Urinary bladder (tissue), 4 donors: ENCODE measurements around the gene ELMO1. TPM values are rescaled to one million over a fixed set of nuclear protein-coding genes. Genes with fewer than 3 reads are reported as not detected.

Experiments
- DNase-seq: peaks from one replicate; pipeline ENCODE4 v3.0.0-alpha.2; 2015; ENCODE audit errors: extremely low spot score
- H3K27ac ChIP-seq: one replicate; pipeline ENCODE4 v1.5.1; 2013; ENCODE audit warnings: low read depth, mild to moderate bottlenecking, moderate library complexity
- H3K36me3 ChIP-seq: one replicate; pipeline ENCODE4 v1.6.1; 2013; ENCODE audit warnings: mild to moderate bottlenecking, moderate library complexity; ENCODE audit not compliant: insufficient read depth
- H3K4me1 ChIP-seq: one replicate; pipeline ENCODE4 v1.6.1; 2013; ENCODE audit warnings: mild to moderate bottlenecking, moderate library complexity; ENCODE audit not compliant: insufficient read depth
- H3K4me3 ChIP-seq: one replicate; pipeline ENCODE4 v1.5.1; 2013; ENCODE audit warnings: low read depth, low read length
- WGBS: extraction: QIAGEN DNeasy Blood & Tissue Kit; methylation state at CpG from one replicate; pipeline ENCODE4 v1.1.7; 2013; 5-methylcytosine and 5-hydroxymethylcytosine counted together
- polyA plus RNA-seq: library from polyadenylated mRNA; stranded (reverse); fragments of 200-250 nt; gene quantifications from one replicate; pipeline ENCODE4 v1.2.3, GENCODE V29; 2013
- total RNA-seq: library from RNA; depleted of rRNA; stranded (reverse); fragments of >200 nt; gene quantifications from one replicate; pipeline ENCODE4 v1.2.3, GENCODE V29; 2014
- donor health status: healthy with polysubstance abuse.
- donor health status: healthy.

Gene ELMO1
- total and polyA plus RNA-seq, 2 donors = 14.1 to 86.7 TPM

DNA sequence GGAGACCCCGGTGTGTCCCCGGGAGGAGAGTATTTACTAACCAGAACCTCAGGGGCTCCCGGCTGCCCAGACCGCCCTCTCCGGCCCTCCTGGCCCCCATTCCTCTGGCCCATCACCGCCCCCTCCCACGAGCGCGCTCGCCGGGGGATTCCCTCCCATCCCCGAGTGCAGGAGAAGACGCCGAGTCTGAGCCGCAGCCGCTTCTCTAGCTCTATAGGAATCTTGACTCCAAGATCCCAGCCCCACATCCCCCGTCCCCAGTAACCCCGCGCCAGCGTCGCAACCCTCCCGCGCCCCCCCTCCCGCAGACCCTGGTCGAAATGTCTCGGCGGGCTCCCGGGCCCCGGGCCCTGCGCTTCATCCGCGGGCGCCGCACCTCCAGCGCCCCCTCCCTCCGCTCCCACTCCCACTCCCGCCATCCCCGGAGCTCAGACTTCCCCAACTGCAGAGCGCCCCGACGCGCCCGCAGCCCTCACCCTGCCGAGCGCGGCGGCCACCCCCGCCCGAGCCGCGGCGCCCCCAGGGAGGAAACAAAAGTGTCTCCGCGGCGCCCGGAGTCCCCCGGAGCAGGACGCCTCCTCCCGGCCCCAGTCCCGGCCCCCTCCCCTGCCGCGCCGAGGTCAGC lies 541 bp downstream of the ELMO1 start:
- Histone ChIP-seq H3K27ac (peak overlapping the region; percentile 78), H3K36me3 (no peaks in the 10 kb centered on the region), H3K4me1 (no peaks in the 10 kb centered on the region), H3K4me3 (peak overlapping the region; percentile 82)
- WGBS = under 1% methylated on average over 63 of the region's 63 CpGs
- no peak for DNase-seq

DNA sequence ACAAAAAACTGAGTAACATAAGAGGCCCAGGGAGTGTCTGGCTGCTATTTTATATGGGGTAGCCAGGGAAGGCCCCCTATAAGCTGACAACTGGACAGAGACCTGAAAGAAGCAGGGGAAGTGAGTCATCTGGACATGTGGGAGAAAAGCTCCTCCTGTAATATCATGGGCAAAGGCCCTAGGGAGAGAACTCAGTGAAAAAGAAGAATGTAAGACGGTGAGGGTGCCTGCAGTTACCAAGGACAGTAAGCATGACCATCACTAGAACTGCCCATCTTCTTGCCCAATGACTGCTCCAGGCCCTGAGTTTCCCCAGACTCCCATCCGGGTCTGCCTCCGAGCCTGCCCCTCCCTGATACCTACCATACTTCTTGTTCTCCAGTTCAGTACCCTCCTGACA lies 2.3 kb downstream of the ELMO1 start:
- no peaks in the 10 kb centered on the region for H3K36me3 ChIP-seq
- no peaks in the 10 kb centered on the region for H3K4me1 ChIP-seq
- WGBS = 89% methylated on average over 3 of the region's 3 CpGs
- no peak overlapping the region for H3K4me3 ChIP-seq
- no peak overlapping the region for H3K27ac ChIP-seq
- DNase-seq = no peak

DNA sequence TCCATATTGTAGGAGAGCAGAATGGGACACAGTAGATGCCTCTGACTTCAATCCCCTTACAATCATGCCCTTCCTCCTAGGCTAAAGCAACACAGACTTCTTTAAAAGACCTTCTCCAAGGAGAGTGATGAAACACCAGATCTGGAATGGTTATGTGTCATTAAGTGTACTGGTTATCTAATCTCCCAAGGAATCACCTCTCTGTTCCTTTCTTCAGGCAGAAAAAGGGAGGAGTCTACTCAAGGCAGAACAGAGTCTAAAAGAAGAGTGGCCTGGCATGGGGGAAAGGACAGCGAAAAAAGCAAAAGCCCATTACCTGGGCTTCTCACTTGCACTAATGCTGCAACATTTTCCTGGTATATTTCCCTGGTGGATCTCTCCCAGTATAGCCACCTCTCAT lies 2.9 kb downstream of the ELMO1 start:
- H3K4me1 ChIP-seq = no peaks in the 10 kb centered on the region
- no peak for DNase-seq

DNA sequence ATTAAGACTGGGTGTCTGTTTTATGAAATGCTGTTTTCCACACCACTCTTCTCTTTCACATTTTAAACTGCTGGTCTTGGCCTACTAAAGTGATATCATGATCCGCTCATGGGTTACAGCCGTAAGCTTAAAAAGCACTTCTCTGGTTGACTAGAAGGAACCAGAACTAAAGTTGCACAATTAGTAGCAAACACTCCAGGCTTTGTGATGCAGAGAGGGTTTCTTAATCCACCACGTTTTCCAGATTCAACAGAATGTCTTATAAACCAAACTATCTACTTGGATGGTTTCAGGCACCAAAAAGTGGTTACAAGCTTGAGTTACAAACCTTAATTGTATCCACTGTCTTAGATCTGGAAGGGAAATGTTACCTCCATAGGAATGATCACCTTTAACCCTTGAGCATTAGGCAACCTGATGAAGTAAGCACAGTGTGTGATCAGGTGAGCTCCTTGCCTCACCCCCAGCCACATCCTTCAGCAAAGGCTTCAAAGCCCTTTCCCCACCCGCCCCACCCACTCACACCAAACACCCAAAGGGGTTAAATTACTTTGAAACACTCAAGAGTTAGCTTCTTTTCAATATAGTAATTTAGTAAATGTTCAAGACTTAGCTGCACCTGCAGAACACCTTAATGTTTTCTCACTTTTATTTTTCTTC lies 3.5 kb downstream of the ELMO1 start:
- Histone ChIP-seq H3K4me3 (no peak overlapping the region), H3K4me1 (no peaks in the 10 kb centered on the region), H3K36me3 (no peaks in the 10 kb centered on the region), H3K27ac (no peak overlapping the region)
- 69% methylated on average over 4 of the region's 4 CpGs for WGBS
- no peak for DNase-seq

More for the DNA sequence above, 2.9 kb downstream of the ELMO1 start:
- 97% methylated on average over 1 of the region's 1 CpG for WGBS
- no peaks in the 10 kb centered on the region for H3K36me3 ChIP-seq
- H3K27ac ChIP-seq = no peak overlapping the region
- H3K4me3 ChIP-seq = no peak overlapping the region

DNA sequence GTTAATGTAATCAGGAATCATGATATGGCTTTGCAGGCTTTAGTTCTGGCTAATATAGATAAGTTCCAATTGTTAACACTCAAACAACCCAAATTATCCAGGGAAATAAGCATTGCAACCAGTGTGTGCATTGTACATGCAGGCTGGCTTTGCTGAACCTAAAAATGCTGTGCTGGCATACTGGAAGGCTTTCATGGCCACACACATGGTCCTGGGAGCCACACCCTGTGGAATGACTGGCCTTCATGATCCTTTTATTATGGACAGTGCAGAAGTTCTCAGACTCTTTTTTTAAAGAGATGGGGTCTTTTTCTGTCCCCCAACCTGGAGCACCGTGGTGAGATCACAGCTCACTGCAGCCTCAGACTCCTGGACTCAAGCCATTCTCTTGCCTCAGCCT lies 5.0 kb downstream of the ELMO1 start:
- no peak overlapping the region for H3K27ac ChIP-seq
- no peaks in the 10 kb centered on the region for H3K4me1 ChIP-seq
- H3K36me3 ChIP-seq = no peaks in the 10 kb centered on the region
- WGBS = 69% methylated on average over 1 of the region's 1 CpG
- no peak for DNase-seq
- no peak overlapping the region for H3K4me3 ChIP-seq

DNA sequence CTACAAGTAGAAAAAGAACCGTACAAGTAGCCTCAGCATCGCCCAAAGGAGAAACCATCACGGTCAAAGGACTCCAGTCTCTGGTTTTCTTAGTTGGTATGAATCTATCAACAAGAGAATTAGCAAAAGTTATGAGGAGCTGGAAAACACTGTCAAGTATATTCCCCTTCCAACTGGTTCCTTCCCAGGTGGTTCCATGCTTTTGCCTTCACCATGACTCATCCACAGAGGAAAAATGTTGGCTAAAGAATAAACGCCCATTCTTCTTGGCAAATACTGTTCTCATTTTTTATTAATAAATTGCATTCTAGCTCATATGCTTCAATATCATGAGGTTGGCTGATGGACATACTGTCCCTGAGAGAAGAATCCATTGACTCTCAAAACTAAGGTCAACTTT lies 6.4 kb downstream of the ELMO1 start:
- no peak overlapping the region for H3K4me3 ChIP-seq
- no peak overlapping the region for H3K27ac ChIP-seq
- no peak for DNase-seq
- WGBS = 78% methylated on average over 4 of the region's 4 CpGs
- H3K4me1 ChIP-seq = no peaks in the 10 kb centered on the region
- no peaks in the 10 kb centered on the region for H3K36me3 ChIP-seq

DNA sequence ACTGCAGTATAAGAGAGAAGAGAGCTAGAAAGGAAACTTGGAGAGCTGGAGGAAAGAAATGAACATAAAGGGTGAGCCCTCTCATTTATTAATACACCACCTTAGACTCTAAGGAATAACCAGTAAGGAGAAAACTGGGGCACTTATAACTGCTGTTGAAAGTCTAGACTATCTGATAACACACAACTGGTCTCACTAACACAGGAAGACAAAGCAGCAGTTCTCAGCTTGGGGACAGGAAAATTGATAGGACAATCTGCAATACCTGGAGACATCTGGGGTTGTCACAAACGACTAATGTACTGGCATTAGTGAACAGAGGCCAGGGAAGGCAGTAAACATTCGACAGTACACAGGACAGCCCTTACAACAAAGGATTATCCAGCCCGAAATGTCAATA lies 6.8 kb downstream of the ELMO1 start:
- 50% methylated on average over 3 of the region's 3 CpGs for WGBS
- no peak overlapping the region for H3K4me3 ChIP-seq
- DNase-seq = no peak
- H3K27ac ChIP-seq = no peak overlapping the region
- H3K36me3 ChIP-seq = no peaks in the 10 kb centered on the region
- no peaks in the 10 kb centered on the region for H3K4me1 ChIP-seq

DNA sequence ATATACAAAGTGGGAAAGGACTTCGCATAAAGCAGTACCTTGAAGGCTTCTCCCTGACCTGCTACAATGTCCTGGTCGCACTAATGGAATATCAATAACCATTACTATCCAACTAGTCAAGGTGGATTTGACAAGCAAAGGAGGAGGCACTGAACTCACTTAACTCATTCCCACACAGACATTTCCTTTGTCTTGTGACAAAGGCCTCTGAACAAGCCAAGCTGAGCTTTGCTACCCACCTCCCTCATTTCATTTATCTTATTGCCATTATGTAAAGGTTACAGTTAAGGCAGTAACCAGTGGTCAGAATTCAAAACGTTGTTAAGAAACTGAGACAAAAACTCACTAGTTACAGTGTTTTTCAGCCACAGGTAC lies 7.3 kb downstream of the ELMO1 start:
- H3K27ac ChIP-seq = no peak overlapping the region
- DNase-seq = no peak
- 63% methylated on average over 3 of the region's 3 CpGs for WGBS
- no peaks in the 10 kb centered on the region for H3K36me3 ChIP-seq
- no peak overlapping the region for H3K4me3 ChIP-seq
- no peaks in the 10 kb centered on the region for H3K4me1 ChIP-seq

DNA sequence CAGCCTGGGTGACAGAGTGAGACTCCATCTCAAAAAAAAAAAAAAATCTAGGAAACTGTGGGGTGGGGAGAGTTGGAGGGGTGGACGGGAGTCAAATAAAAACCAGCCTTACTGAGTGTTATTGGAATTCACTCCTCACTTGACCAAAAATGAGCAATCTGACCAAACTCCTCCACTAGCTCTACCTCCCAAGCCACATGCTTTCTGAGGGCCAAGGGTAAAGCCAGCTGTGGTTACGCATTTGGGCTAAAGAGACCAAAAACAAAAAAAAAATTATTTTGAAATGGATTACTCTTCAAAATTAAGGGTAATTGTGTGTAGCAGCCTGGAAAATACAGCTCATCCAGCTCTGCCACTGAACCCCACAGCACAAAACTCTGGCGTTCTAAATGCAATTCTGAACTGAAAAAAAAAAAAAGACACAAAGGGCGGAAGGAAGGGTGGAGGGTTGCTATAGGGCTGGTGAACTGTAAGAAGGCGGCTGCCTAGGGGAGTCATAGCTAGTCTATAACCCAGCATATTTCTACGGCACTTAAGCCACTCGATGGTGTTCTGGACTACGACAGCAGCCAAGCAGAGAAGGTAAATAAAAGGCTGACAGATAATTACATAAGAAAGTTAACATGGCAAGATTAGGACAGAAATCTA lies 7.8 kb downstream of the ELMO1 start:
- 60% methylated on average over 8 of the region's 8 CpGs for WGBS

DNA sequence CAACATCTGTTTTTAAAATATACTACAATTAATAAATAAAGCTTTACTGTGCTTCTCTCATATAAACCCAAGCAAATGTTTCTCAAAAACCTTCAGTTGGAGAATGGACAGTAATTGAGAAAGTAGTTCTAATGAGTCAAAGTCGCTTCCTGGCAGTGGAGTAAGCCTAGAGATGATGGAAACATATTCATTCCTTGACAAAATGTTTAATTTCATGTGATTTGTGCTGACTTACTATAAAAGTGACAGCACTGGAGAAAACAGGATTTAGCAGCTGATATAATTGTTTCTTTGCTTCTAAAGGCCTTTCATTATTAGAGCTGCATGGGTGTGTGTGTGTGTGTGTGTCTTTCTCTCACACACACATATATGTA lies 9.0 kb downstream of the ELMO1 start:
- 60% methylated on average over 1 of the region's 1 CpG for WGBS
- Histone ChIP-seq H3K36me3 (no peaks in the 10 kb centered on the region), H3K4me3 (no peak overlapping the region), H3K27ac (no peak overlapping the region), H3K4me1 (no peaks in the 10 kb centered on the region)
- DNase-seq = no peak

More for the DNA sequence above, 7.8 kb downstream of the ELMO1 start:
- DNase-seq = no peak
- no peaks in the 10 kb centered on the region for H3K4me1 ChIP-seq
- H3K27ac ChIP-seq = no peak overlapping the region
- no peaks in the 10 kb centered on the region for H3K36me3 ChIP-seq
- no peak overlapping the region for H3K4me3 ChIP-seq

DNA sequence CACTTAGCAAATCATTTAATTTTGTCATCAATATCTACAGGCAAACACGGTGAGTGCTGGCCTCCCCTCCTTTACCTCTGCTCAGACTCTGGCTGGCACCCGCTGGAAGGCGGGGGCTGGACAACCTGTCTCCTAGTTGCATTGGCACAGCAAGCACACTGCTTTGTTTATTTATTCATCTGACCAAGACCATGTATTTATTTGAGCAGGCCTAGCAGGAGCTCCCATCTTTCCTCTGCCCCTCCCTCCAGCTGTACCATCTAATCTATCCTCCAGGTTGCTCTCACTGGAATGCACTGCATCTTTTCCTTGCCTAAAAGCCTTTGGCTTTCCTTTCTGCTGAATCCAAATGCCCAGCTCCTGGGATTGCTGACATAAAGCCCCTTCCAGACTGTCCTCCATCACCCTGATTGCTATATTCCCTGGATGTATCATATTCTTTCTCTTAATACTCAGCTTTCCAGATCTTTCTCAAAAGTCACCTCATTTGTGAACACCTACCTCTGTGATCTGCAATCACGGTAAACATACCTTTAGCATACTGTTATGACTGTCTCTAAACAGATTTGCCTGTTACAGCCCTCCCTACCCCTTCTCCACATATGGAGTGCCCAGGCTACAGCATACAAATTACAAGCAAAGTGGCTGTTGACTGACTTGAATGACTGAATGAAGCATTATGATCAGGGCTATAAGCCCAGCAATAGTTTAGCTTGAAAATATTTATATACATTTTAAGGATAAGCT lies 9.6 kb downstream of the ELMO1 start:
- Histone ChIP-seq H3K4me1 (no peaks in the 10 kb centered on the region), H3K4me3 (no peak overlapping the region), H3K27ac (no peak overlapping the region), H3K36me3 (no peaks in the 10 kb centered on the region)
- WGBS = 85% methylated on average over 4 of the region's 4 CpGs
- DNase-seq = no peak

DNA sequence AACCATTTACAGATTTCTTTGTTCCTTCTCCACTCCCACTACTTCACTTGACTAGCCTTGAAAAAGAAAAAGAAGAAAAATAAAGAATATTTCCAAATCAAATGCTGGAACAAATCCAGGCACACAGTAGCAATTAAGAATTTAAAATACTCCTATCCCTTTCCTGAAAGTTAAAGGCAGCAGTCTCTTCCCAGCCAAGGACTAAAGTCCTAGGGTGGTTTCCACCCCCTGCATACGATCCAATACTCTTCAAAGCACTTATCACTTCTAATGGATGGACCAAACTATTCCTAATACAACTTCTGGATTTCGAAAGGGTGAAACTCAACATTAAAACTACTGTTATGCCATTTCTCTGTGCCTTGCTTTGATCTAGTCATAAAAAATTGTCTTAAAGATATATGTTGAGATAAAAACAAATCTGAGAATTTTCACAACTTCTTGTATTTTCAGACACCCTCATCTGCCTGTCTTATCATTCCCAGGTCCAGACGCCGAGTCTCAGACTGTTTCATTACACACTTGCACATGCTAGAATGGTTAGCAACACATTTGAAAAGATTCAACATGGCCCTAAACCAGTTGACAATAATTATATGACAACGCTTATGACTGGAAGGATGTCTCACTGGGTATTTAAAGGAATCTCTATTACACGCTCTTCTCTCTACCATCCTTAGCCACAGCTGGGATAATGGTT lies 13.4 kb downstream of the ELMO1 start:
- DNase-seq = no peak
- no peaks in the 10 kb centered on the region for H3K4me1 ChIP-seq
- no peaks in the 10 kb centered on the region for H3K36me3 ChIP-seq
- WGBS = 87% methylated on average over 6 of the region's 6 CpGs
- no peak overlapping the region for H3K4me3 ChIP-seq
- no peak overlapping the region for H3K27ac ChIP-seq

DNA sequence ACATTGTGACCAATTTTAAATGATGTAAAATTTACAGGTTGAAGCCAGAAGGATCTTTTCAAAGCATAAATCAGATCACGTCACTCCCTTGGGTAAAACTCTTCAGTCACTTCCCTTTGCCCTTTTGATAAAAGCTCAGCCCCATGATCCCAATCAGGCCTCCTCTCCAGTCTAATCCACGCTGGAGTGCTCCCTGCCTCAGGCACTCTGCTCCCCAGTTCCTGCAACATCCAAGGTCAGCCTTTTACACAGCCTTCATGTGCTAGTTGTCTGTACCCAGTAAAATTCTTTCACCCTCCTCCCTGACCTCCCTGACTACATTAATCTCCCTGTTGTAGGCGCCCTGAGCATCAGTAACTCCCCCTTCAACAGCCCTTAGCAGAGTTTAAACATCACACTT lies 14.1 kb downstream of the ELMO1 start:
- Histone ChIP-seq H3K36me3 (no peaks in the 10 kb centered on the region), H3K4me1 (no peaks in the 10 kb centered on the region), H3K4me3 (no peak overlapping the region), H3K27ac (no peak overlapping the region)
- WGBS = 63% methylated on average over 3 of the region's 3 CpGs
- no peak for DNase-seq
